GF-D8 (cell line): Measurements from ENCODE around the gene SUPT6H.

Source experiments
- DNase-seq: peaks from one replicate; lab custom pipeline; 2025; lab: John Stamatoyannopoulos, UW

Gene SUPT6H

GRCh38 chr17:28750178-28751047, 88.4 kb downstream of the SUPT6H start:
- DNase-seq, result peak; percentile 28

- no peak for DNase-seq
These were observed 89.8 kb downstream of the SUPT6H start for GRCh38 chr17:28751600-28752366.
